Measurements from ENCODE around the gene OR7A17. TPM values are rescaled to one million over a fixed set of nuclear protein-coding genes. Genes with fewer than 3 reads are reported as not detected.

Gene OR7A17
- polyA plus RNA-seq, 1 of the 3 experiments (the other 2 are of a cell fraction), result not detected

DNA sequence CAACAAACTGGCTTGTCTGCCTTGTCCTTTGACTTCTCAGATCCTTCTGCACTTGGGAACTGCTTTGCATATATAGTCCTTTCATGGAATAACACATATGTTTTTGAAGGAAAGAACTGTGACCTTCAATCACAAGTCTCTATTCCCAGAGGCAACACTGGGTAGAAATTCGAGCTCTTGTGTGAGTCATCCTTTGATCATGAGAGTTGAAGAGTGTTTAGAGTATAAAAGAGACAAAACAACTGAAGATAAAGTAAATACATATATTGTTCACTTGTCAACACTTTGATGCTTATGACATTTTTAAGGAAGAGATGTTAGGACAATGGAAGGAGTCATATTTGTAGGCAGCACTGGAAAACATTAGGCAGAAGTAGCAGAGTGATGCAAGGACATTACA, 45.7 kb downstream of the OR7A17 start (continued):
- no peak for TF ChIP-seq RAD21 (IDR thresholded peaks at IDR 0.05; ENCODE audit: low read length)
- TF ChIP-seq, protein P1, sequence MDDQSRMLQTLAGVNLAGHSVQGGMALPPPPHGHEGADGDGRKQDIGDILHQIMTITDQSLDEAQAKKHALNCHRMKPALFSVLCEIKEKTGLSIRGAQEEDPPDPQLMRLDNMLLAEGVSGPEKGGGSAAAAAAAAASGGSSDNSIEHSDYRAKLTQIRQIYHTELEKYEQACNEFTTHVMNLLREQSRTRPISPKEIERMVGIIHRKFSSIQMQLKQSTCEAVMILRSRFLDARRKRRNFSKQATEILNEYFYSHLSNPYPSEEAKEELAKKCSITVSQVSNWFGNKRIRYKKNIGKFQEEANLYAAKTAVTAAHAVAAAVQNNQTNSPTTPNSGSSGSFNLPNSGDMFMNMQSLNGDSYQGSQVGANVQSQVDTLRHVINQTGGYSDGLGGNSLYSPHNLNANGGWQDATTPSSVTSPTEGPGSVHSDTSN (IDR thresholded peaks at IDR 0.05), result no peak
- no peak for TF ChIP-seq SIN3A (IDR thresholded peaks at IDR 0.05; ENCODE audit: borderline replicate concordance, low read depth, low read length)
- TF ChIP-seq RFX5 (IDR thresholded peaks at IDR 0.05; ENCODE audit: low read length), result no peak
- no peak for TF ChIP-seq JUND (IDR thresholded peaks at IDR 0.05)
- TF ChIP-seq TCF12 (IDR thresholded peaks at IDR 0.05), result no peak
- TF ChIP-seq, protein P2, sequence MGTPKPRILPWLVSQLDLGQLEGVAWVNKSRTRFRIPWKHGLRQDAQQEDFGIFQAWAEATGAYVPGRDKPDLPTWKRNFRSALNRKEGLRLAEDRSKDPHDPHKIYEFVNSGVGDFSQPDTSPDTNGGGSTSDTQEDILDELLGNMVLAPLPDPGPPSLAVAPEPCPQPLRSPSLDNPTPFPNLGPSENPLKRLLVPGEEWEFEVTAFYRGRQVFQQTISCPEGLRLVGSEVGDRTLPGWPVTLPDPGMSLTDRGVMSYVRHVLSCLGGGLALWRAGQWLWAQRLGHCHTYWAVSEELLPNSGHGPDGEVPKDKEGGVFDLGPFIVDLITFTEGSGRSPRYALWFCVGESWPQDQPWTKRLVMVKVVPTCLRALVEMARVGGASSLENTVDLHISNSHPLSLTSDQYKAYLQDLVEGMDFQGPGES (IDR thresholded peaks at IDR 0.05; ENCODE audit: low read depth, low read length), result no peak
- TF ChIP-seq, protein P3, sequence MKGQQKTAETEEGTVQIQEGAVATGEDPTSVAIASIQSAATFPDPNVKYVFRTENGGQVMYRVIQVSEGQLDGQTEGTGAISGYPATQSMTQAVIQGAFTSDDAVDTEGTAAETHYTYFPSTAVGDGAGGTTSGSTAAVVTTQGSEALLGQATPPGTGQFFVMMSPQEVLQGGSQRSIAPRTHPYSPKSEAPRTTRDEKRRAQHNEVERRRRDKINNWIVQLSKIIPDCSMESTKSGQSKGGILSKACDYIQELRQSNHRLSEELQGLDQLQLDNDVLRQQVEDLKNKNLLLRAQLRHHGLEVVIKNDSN (IDR thresholded peaks at IDR 0.05; ENCODE audit: borderline replicate concordance, low read depth), result no peak

DNA sequence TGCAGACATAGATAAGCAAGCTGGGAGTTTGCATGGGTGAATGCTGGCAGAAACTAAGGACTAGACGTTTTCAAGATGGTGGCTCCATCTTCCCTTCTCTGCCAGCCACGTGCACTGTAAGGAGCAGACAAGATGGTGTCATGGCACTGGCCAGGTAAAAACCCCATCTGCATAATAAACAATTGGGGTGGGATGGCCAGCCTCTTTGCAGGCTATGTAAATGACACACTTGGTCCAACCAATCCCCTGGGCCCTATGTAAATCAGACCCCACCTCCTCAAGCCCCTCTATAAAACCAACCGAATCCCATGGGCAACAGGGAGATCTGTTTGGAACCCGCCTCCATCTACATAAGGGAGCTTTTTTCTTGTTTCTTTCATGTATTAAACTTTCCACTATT, 48.5 kb downstream of the OR7A17 start:
- CTCF ChIA-PET, result no interaction called here
- H2AFZ ChIP-seq (ENCODE audit: low read depth), result no peak overlapping the region
- H3K9me2 ChIP-seq, result no peaks in the 10 kb centered on the region
- no peaks in the 10 kb centered on the region for H3K79me2 ChIP-seq (ENCODE audit: insufficient read depth)
- no peaks in the 10 kb centered on the region for H4K20me1 ChIP-seq (ENCODE audit: insufficient read depth)
- TF ChIP-seq, protein P4, sequence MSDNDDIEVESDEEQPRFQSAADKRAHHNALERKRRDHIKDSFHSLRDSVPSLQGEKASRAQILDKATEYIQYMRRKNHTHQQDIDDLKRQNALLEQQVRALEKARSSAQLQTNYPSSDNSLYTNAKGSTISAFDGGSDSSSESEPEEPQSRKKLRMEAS (IDR thresholded peaks at IDR 0.05; ENCODE audit: low read depth), result no peak
- TF ChIP-seq NRF1 (IDR thresholded peaks at IDR 0.05; ENCODE audit: low read depth, low read length), result no peak
- no peak for TF ChIP-seq POLR2AphosphoS5 (IDR thresholded peaks at IDR 0.05; ENCODE audit: low read depth, low read length)
- TF ChIP-seq FOSL2 (IDR thresholded peaks at IDR 0.05; ENCODE audit: borderline replicate concordance, low read depth), result no peak
- TF ChIP-seq RAD21 (IDR thresholded peaks at IDR 0.05; ENCODE audit: low read length), result no peak
- H3K4me3 ChIP-seq (ENCODE audit: low read depth in 2 of 2, low read length in 1 of 2), result no peak overlapping the region
- no peaks in the 10 kb centered on the region for H3F3A ChIP-seq (replicated peaks; ENCODE audit: insufficient read depth)
- H3K36me3 ChIP-seq (replicated peaks in 1 of 2; ENCODE audit: control insufficient read depth in 1 of 2, insufficient read depth in 2 of 2, low read length in 1 of 2), result no peaks in the 10 kb centered on the region
- no peaks in the 10 kb centered on the region for H3K4me1 ChIP-seq (ENCODE audit: control insufficient read depth in 1 of 2, insufficient read depth in 2 of 2, low read depth in 1 of 2, low read length in 1 of 2)
- DNase-seq, result no peak
- WGBS (ENCODE audit: low lambda C conversion rate), result 3% methylated on average over 4 of the region's 4 CpGs
- H3K9me3 ChIP-seq, result no peaks in the 10 kb centered on the region
- H3K27ac ChIP-seq (ENCODE audit: low read depth in 2 of 2, low read length in 1 of 2), result no peak overlapping the region
- H3K4me2 ChIP-seq, result no peak overlapping the region
- H3K9ac ChIP-seq, result no peak overlapping the region
- POLR2A ChIA-PET, result no interaction called here
- peaks cover 20% of the 10 kb centered on the region; the same call in 1 of the 2 replicates for H3K27me3 ChIP-seq (ENCODE audit: insufficient read depth)

DNA sequence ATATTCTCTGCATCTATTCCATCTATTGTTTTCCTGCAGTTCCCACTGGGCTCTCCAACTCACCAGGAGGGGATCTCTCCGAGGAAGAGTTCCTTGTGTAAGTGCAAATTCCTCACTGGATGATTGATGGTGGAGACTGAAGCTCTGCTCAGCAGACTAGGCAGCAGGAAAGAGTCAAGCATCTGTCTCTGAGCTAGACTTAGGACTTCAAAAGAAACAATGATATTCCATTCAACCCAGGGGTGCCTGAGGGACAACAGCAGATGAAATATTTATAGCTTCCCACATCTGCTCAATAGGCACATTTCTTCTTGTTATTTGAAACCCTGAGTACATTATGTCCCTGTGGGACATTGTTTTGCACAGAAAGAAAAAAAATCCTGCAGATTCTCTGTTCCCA, 50.9 kb downstream of the OR7A17 start, which contains the start of the genes OR7A5 and OR7C1:
Gene OR7A5, minus strand, starts transcription at position 175 of the 400 bp plus-strand sequence. CDS start 6,944 bp downstream, outside the sequence.
Gene OR7C1, minus strand, starts transcription at position 175 of the 400 bp plus-strand sequence. CDS start 35,049 bp downstream, outside the sequence.
- Histone ChIP-seq H3K4me2 (no peak within 1 kb of the TSS), H3K36me3 (replicated peaks in 1 of 2; ENCODE audit: control insufficient read depth in 1 of 2, insufficient read depth in 2 of 2, low read length in 1 of 2) (no peaks in the 10 kb centered on the region), H3K79me2 (ENCODE audit: insufficient read depth) (no peaks in the 10 kb centered on the region), H3K4me3 (ENCODE audit: low read depth in 2 of 2, low read length in 1 of 2) (no peak within 1 kb of the TSS), H3K9me2 (no peaks in the 10 kb centered on the region), H3K9ac (no peak within 1 kb of the TSS), H3K27ac (ENCODE audit: low read depth in 2 of 2, low read length in 1 of 2) (no peak within 1 kb of the TSS), H3F3A (replicated peaks; ENCODE audit: insufficient read depth) (no peaks in the 10 kb centered on the region), H4K20me1 (ENCODE audit: insufficient read depth) (no peaks in the 10 kb centered on the region), H3K9me3 (no peaks in the 10 kb centered on the region), H3K4me1 (ENCODE audit: control insufficient read depth in 1 of 2, insufficient read depth in 2 of 2, low read depth in 1 of 2, low read length in 1 of 2) (no peaks in the 10 kb centered on the region), H3K27me3 (ENCODE audit: insufficient read depth) (peaks cover 23% of the 10 kb centered on the region; the same call in 1 of the 2 replicates), H2AFZ (ENCODE audit: low read depth) (no peak within 1 kb of the TSS)
- CTCF ChIA-PET, result no interaction called here
- POLR2A ChIA-PET, result no interaction called here
- no peak for DNase-seq
- 0% methylated on average over 1 of the region's 1 CpG for WGBS (ENCODE audit: low lambda C conversion rate)
- TF ChIP-seq POLR2AphosphoS5 (IDR thresholded peaks at IDR 0.05; ENCODE audit: low read depth, low read length) (no peak), FOSL2 (IDR thresholded peaks at IDR 0.05; ENCODE audit: borderline replicate concordance, low read depth) (no peak), ELF1 (IDR thresholded peaks at IDR 0.05) (no peak)
- TF ChIP-seq, protein P5, sequence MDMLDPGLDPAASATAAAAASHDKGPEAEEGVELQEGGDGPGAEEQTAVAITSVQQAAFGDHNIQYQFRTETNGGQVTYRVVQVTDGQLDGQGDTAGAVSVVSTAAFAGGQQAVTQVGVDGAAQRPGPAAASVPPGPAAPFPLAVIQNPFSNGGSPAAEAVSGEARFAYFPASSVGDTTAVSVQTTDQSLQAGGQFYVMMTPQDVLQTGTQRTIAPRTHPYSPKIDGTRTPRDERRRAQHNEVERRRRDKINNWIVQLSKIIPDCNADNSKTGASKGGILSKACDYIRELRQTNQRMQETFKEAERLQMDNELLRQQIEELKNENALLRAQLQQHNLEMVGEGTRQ (IDR thresholded peaks at IDR 0.05; ENCODE audit: borderline replicate concordance, low read depth, low read length), result no peak

Data from SK-N-SH (cell line).